KMS-11 (cell line): ENCODE measurements around the gene NHEJ1.

ENCODE experiments used
- H2AFZ ChIP-seq: fragments of 200-600 bp; sonication (generic); 2 replicates; pipeline ENCODE4 v1.6.1; 2016; ENCODE audit warnings: antibody characterized with exemption, mixed run types, low read depth
- H3K27ac ChIP-seq: fragments of 200-600 bp; sonication (generic); 2 replicates; pipeline ENCODE4 v1.6.1; 2016; ENCODE audit warnings: mild to moderate bottlenecking, mixed run types
- H3K27me3 ChIP-seq: fragments of 200-600 bp; sonication (generic); 2 replicates; pipeline ENCODE4 v1.6.1; 2017; ENCODE audit warnings: mild to moderate bottlenecking, low read depth, mixed run types, moderate library complexity; ENCODE audit not compliant: insufficient read depth
- H3K36me3 ChIP-seq: fragments of 200-600 bp; sonication (generic); 2 replicates; pipeline ENCODE4 v1.6.1; 2017; ENCODE audit warnings: mild to moderate bottlenecking, mixed run types; ENCODE audit not compliant: insufficient read depth
- H3K4me1 ChIP-seq: fragments of 200-600 bp; sonication (generic); 2 replicates; pipeline ENCODE4 v1.6.1; 2016; ENCODE audit warnings: mild to moderate bottlenecking, low read depth, mixed run types; ENCODE audit not compliant: poor library complexity, severe bottlenecking
- H3K4me2 ChIP-seq: fragments of 200-600 bp; sonication (generic); 2 replicates; pipeline ENCODE4 v1.7.0; 2016; ENCODE audit warnings: mild to moderate bottlenecking, mixed run types
- H3K4me3 ChIP-seq: fragments of 200-600 bp; sonication (generic); IDR thresholded peaks from 2 replicates; pipeline ENCODE4 v1.6.1; 2017; ENCODE audit warnings: low read depth, low read length, mixed read lengths; ENCODE audit not compliant: insufficient read depth
- H3K79me2 ChIP-seq: fragments of 200-600 bp; sonication (generic); 2 replicates; pipeline ENCODE4 v1.6.1; 2016; ENCODE audit warnings: low read depth, mixed run types; ENCODE audit not compliant: insufficient read depth
- H3K9ac ChIP-seq: fragments of 200-600 bp; sonication (generic); 2 replicates; pipeline ENCODE4 v1.6.1; 2016; ENCODE audit warnings: mild to moderate bottlenecking, mixed run types
- H4K20me1 ChIP-seq: fragments of 200-600 bp; sonication (generic); 2 replicates; pipeline ENCODE4 v1.6.1; 2016; ENCODE audit warnings: mild to moderate bottlenecking, mixed run types; ENCODE audit not compliant: insufficient read depth
- CTCF ChIP-seq: fragments of 200-600 bp; sonication (generic); conservative IDR thresholded peaks from 2 replicates; pipeline ENCODE4 v1.6.1; 2017; ENCODE audit warnings: low read depth, mild to moderate bottlenecking, antibody characterized with exemption, low read length, moderate library complexity, mixed read lengths

NHEJ1 gene

DNA sequence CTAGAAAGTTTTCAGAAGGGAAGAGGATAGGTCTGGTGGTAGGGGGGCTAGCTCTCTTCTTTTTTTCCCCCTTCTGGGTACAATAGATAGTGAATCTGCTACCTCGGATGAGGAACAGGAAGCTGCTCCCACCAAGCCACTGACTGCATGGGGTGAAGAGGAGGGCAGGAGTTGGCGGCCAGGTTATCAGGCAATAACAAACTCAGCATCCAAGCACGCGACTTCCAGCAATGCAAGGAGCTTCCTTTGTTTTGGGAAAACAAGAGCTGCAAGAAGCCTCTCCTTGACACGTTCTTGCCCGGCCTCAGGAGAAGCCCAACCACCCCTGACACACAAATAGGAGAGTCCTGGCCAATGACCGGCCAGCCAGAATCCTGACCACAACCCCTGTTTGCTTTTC lies 32.2 kb downstream of the NHEJ1 start:
- no peak overlapping the region for H3K4me2 ChIP-seq
- peaks cover 2% of the 10 kb centered on the region for H3K4me1 ChIP-seq

DNA sequence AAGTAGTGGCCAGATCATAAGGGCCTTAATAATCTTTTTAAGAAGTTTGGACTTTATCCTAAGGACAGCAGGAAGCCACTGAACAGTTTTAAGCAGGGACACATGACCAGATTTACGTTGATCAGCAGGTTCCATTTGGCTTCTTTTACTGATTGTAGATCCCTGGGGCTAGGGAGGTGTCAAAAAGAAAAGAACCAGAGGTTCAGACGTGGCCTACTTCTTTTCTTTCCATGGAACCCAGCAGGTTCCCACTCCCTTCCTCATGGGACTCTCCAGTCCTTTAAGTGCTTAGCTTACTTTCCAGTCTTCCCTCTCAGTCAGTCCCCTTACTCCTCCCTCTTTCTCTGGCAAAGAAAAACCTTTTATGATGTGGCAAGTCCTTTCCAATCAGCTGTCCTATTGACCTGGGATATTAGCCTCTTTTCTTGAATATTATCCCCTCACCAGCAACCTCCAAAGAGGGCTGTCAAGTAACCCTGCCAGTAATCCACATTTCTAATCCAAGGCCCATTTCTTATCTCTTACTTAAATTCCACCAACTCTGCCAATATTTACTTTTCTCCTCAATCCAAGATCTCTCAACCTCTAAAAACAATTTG lies 33.5 kb downstream of the NHEJ1 start:
- Histone ChIP-seq H3K4me1 (peaks cover 2% of the 10 kb centered on the region), H3K36me3 (no peaks in the 10 kb centered on the region), H3K79me2 (no peaks in the 10 kb centered on the region), H3K27ac (no peak overlapping the region), H3K27me3 (no peaks in the 10 kb centered on the region), H3K4me3 (no peak overlapping the region), H3K4me2 (no peak overlapping the region), H3K9ac (no peak overlapping the region), H2AFZ (no peak overlapping the region), H4K20me1 (no peaks in the 10 kb centered on the region)
- TF ChIP-seq CTCF = no peak

More for the DNA sequence above, 32.2 kb downstream of the NHEJ1 start:
- Histone ChIP-seq H4K20me1 (no peaks in the 10 kb centered on the region), H2AFZ (no peak overlapping the region), H3K9ac (no peak overlapping the region), H3K27me3 (no peaks in the 10 kb centered on the region), H3K36me3 (no peaks in the 10 kb centered on the region), H3K4me3 (no peak overlapping the region), H3K79me2 (no peaks in the 10 kb centered on the region), H3K27ac (no peak overlapping the region)
- TF ChIP-seq CTCF = no peak

DNA sequence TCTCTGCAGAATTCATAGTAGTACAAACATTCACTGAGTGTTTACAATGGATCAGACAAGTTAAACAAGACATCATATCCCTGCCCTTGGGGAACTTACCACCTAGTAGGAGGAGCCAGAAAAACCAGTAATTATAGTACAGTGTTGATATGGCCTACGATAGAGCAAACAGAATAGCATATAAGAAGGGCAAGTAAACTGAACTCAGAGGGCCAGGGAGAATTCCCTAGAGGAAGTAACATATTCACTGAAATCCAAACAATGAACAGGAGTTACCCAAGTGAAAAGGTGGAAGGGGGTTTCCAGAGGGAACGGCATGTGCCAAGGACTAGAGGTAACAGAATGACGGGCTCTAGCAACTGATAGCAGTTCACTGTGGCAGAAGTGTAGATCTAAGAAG lies 34.1 kb downstream of the NHEJ1 start:
- no peak overlapping the region for H3K27ac ChIP-seq
- no peak overlapping the region for H3K9ac ChIP-seq
- no peaks in the 10 kb centered on the region for H4K20me1 ChIP-seq
- no peak for TF ChIP-seq CTCF
- H3K79me2 ChIP-seq = no peaks in the 10 kb centered on the region
- H3K36me3 ChIP-seq = no peaks in the 10 kb centered on the region
- no peaks in the 10 kb centered on the region for H3K27me3 ChIP-seq
- H3K4me3 ChIP-seq = no peak overlapping the region
- H3K4me1 ChIP-seq = peaks cover 2% of the 10 kb centered on the region
- no peak overlapping the region for H3K4me2 ChIP-seq
- no peak overlapping the region for H2AFZ ChIP-seq

- H3K9ac ChIP-seq = no peak overlapping the region
- H3K79me2 ChIP-seq = no peaks in the 10 kb centered on the region
- H4K20me1 ChIP-seq = no peaks in the 10 kb centered on the region
- no peak overlapping the region for H3K4me3 ChIP-seq
- no peak for TF ChIP-seq CTCF
- no peaks in the 10 kb centered on the region for H3K36me3 ChIP-seq
- no peak overlapping the region for H2AFZ ChIP-seq
- H3K27me3 ChIP-seq = no peaks in the 10 kb centered on the region
- H3K27ac ChIP-seq = no peak overlapping the region
- H3K4me2 ChIP-seq = no peak overlapping the region
- peaks cover 2% of the 10 kb centered on the region for H3K4me1 ChIP-seq
These were observed 34.7 kb downstream of the NHEJ1 start for GRCh38 chr2:219125886-219126270.
